GM19328 (cell line): ENCODE data around the gene RAB17.

Experiments used
- ATAC-seq: cut with Tn5 transposase; IDR thresholded peaks from one replicate; pipeline ENCODE4 v1.9.1; 2021; ENCODE audit warnings: mild to moderate bottlenecking, moderate library complexity; ENCODE audit not compliant: unreplicated experiment

RAB17 gene

GRCh38 chr2:237590272-237591140 is at the start of gene RAB17:
Gene RAB17, minus strand, starts transcription at chr2:237590734. Its CDS starts 4,580 bp downstream, at chr2:237586154.
- no peak for ATAC-seq

DNA sequence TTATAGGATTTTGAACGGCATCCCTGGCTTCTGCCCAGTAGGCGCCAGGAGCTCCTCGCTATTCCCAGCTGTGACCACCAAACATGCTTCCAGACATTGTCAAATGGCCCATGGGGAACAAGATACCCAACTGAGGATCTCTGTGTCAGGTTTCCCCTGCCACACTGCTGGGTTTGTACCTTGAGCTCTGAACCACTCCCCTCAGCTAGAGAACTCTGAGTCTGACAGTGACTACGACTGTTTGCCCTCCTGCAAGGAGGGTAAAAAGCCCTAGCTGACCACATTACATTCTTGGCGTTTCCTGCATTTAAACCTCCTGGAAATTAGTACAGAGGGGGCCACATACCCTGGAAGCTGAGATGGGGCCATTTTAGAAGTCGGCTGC is 49.3 kb upstream of the RAB17 start:
- ATAC-seq: no peak

GRCh38 chr2:237639052-237639835 is 48.7 kb upstream of the RAB17 start:
- ATAC-seq: no peak

GRCh38 chr2:237638176-237638575 is 47.6 kb upstream of the RAB17 start:
- no peak for ATAC-seq

DNA sequence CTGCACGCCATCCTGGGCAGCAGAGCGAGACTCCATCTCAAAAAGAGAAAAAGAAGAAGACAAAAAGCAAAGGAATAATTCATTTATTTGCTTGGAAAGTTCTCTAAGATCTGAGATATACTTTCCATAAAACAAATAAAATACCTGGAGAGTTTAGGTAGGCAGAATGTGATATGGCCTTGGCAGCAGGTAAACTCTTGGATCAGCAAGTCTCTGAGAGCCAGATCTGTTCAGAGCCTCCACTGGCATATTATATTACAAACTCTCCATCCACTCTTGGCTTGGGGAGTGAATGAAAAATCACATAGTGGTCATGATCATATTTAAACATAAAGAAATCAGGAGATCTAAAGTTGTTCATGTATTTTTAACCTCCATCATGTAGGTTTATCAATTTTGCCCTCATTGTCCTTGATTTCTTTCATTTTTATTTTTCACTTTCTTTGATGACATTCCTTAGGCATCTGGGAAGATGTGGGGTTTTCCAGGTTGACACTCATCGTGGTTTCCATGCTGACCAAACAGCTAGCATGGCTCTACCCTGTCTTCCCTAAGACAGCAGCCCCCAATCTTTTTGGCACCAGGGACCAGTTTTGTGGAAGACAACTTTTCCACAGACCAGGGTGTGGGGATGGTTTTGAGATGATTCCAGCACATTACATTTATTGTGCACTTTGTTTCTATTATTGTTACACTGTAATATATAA is 47.0 kb upstream of the RAB17 start:
- no peak for ATAC-seq

DNA sequence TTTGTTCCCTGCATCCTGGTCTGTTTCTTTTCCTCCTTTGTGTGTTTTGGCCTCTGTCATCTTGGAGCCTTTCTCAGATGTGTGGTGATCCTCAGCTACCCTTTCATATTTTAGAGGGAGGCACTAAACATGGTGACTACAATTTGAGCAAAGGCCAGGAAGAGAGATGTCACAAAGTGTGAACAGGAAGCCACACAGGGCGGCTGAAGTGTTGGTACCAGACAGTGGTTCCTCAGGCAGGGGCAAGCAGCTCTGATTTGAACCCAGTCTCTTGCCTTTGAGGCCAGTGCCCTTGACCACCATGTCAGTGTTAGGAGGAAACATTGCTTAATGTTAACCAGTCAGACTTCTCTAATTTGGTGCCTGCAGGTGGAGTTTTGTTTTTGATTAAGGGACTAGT is 46.0 kb upstream of the RAB17 start:
- ATAC-seq: no peak

DNA sequence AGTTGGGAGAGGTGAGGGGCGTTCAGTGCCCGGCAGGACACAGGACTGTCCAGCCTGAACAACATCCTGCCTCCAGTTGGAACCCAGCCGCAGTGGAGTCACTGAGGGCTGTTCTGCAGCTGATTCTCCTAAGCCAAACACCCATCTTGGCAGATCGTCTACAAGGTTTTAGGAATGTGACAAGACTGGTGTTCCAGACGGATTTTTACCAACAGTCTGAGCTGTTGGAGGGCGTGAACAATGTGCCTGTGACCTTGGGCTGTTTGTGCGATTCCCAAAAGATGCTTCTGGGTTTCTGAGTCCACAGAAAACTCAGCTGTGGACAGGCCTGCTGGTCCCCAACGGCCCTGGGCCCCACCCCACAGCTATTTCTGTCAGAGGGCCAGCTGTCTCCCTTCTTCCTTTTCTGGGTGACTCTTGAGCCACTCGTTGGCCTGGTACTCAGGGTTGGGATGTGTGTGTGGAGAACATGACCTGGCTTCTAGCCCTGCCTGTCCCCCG is 42.6 kb upstream of the RAB17 start:
- no peak for ATAC-seq

DNA sequence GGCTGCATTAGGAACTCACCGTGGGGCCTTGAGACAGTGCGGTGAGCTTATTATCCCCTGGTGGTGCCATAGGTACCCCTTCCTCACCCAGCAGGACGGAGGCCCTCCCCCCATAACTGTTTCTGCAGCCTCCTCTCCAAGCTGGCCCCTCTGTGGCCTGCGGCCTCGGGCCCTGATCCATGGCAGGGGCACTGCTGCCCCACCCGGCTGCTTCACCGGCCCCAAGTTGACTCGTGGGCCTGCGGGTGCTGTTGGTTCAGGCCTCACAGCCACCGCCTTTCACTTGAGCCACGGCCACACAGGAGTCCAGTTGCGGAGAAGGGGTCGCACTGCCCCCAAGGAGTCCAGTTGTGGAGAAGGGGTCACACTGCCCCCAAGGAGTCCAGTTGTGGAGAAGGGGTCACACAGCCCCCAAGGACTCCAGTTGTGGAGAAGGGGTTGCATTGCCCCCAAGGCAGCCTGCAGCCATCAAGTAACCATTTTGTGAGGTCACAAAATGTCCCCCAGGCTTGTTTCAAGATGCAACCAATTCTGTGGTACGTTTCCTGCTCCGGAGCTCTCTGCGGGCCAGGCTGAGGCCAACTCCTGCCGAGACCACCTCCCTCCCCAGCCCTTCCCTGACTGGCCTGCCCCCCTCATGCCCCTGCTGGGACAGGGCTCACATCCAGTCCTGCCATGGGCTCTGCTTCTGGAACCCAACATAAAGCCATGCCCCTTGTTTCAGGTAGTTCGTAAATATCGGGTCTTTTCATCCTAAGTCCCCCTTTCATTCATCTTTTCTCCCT is 41.5 kb upstream of the RAB17 start:
- no peak for ATAC-seq

GRCh38 chr2:237631007-237631785 is 40.7 kb upstream of the RAB17 start:
- ATAC-seq: no peak

GRCh38 chr2:237630216-237631000 is 39.9 kb upstream of the RAB17 start:
- ATAC-seq: no peak

DNA sequence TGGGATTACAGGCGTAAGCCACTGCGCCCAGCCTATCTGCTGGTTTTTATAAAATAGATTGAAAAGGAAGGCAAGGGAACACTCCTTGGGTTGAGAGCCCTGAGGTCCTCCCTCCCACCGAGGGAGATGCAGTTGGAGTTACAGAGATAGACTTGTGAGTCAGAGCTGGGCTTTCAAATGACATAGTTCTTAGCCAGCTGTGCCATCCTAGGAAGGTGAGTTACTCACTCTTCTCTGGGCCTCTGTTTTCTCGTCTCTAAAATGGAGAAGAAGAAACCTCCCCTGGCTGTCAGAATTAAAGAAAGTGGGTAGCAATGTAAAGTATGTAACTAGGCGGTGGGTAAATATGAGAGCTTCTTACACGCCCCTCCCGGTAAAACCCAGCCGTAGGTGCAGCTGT is 39.2 kb upstream of the RAB17 start:
- ATAC-seq: no peak

GRCh38 chr2:237629188-237629534 is 38.6 kb upstream of the RAB17 start:
- ATAC-seq: no peak

DNA sequence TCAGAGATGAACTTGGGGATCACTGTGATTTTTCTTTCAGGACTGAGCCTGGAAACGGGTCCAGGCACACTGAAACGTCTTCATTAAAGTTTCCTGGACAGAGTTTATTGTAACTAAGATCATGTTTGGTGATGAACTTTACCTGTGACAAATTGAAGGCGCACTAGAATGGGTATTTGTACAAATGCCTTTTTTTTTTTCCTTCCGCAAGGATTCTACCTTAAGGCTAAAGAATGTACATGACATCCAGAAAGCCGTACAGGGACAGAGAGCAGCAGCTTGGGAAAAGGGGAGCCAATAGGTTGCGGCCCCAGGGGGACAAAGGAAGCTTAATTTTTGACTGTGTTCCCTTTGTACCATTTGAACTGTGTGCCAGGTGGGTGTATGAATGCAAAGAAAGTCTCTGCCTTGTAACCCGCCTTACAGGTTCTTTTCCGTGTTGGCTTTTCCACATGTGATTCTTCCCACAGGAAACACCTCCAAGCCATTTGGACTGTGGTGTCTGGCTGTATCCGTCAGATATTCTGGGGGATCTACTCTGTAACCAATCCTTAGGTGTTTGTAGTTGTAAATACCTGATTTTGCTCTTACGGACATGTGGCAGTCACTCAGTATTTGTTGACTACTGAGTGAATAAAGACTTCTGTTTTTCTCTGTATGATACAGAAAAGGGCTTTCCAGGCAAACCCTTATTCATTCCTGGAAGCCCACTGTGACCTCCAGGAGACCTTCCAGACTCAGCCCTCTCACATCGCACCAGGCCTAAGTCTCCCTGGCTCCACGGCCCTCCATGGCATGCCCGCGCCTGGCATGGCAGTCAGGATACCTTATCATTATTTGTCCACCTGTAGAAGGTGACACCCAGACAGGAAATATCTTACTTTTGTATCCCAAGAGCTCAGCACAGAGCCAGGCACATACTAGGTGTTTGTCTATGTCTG is 38.0 kb upstream of the RAB17 start:
- no peak for ATAC-seq

- ATAC-seq: no peak
These were observed 37.1 kb upstream of the RAB17 start, which contains the start of gene LRRFIP1 for GRCh38 chr2:237627441-237628246. Gene LRRFIP1, plus strand, starts transcription at chr2:237627587. Its CDS starts 58 bp downstream, at chr2:237627645.

DNA sequence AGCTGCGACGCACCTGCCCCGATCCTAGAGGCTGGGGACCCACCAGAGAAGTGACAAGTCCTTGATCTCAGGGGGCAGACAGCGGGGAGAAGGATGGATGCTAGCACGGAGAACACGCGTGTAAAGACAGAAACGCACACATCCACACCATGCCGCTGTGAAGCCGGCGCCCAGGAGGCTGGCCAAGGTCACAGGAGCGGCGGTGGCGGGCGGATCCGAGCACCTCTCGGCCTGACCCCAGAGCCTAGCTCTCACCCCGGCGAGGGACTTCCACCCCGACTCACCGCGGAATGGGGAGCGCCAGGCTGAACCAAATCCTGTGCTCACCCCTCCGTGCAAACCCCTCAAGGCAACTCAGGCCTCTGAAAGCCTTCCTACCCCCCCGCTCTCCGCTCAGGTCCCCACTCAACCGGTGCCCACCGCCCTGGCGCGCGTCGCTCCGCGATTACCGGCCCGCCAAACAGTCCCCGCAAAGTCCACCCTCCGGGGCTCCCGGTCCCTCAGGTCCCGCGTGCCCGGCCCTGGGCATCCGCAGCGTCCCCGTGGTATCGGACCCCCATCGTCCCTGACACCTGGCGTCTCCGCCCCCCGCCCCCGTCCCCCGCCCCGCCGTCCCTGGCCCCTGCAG is 36.4 kb upstream of the RAB17 start:
- ATAC-seq: no peak

DNA sequence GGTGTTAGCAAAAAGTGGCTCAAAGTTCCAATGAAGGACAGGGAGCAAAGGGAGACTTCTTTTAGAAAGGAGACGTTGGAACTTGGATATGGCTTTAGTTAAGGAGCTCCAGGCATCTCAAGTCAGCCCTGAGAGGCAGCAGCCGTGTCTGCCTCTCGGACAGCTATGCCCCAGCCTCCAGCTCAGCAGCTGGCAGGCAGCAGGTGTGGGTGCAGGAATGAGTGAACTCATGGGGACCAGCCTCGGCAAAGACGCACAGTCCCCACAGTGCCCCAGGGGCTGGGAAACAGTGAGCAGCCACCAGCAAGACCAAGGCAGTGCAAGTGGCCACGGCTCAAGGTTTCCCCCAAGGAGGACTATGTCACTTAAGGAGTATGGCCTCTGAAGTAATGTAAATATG is 35.2 kb upstream of the RAB17 start:
- ATAC-seq: no peak
